HEK293 (cell line): ENCODE data around the gene RNF31.
"Not testable (repeated sequence)": the region's sequence is repeated elsewhere in the genome, so short reads cannot be mapped to it uniquely, and the experiment has no call there.

Experiments
- CTCF ChIA-PET: fragments of 350-600 bp; formaldehyde crosslinking; extraction: SDS; loops from one replicate; lab custom pipeline; 2021; ENCODE audit warnings: antibody characterized with exemption; lab: Yijun Ruan, JAX
- POLR2A ChIA-PET: fragments of 300-600 bp; formaldehyde crosslinking; extraction: SDS; loops from one replicate; lab custom pipeline; 2020; ENCODE audit warnings: antibody characterized with exemption, inconsistent platforms; lab: Yijun Ruan, JAX
- H3K27ac ChIP-seq: fragments of 200-500 bp; sonication (Bioruptor generic); 2 replicates; pipeline ENCODE4 v1.5.1; 2014; ENCODE audit warnings: low read depth, low read length, control low read depth, inconsistent platforms; ENCODE audit errors: extremely low read depth
- H3K36me3 ChIP-seq, 2 experiments: fragments of 200-500 bp in 1 of 2; sonication (Bioruptor generic) in 1 of 2; 1 replicate in 1 of 2; 2 replicates in 1 of 2; pipeline ENCODE4 v1.5.1; 2014 to 2017; ENCODE audit warnings: inconsistent platforms in 2 of 2, low read length in 2 of 2; ENCODE audit not compliant: control insufficient read depth in 2 of 2, insufficient read depth in 1 of 2
- H3K4me1 ChIP-seq: fragments of 200-500 bp; sonication (Bioruptor generic); 2 replicates; pipeline ENCODE4 v1.5.1; 2014; ENCODE audit warnings: mild to moderate bottlenecking, low read length, inconsistent platforms; ENCODE audit not compliant: control insufficient read depth, insufficient read depth
- H3K4me3 ChIP-seq: 2 replicates; pipeline ENCODE4 v1.5.1; 2011; ENCODE audit warnings: low read depth, mild to moderate bottlenecking, control low read depth, low read length, moderate library complexity
- H3K9me3 ChIP-seq: fragments of 200-500 bp; sonication (Bioruptor generic); 2 replicates; pipeline ENCODE4 v1.5.1; 2014; ENCODE audit warnings: low read depth, low read length, inconsistent platforms; ENCODE audit not compliant: control insufficient read depth, insufficient read depth
- HOXC10 ChIP-seq: sonication (generic); formaldehyde crosslinking; IDR thresholded peaks from 2 replicates; pipeline ENCODE4 v1.8.1; 2023; ENCODE audit warnings: mild to moderate bottlenecking, missing genetic modification reagents
- MZF1 ChIP-seq: fragments of 450-650 bp; formaldehyde crosslinking; IDR thresholded peaks from 2 replicates; pipeline ENCODE4 v1.5.1; 2017; ENCODE audit warnings: missing biosample characterization, missing genetic modification characterization, borderline replicate concordance
- ZFP41 ChIP-seq: fragments of 450-650 bp; formaldehyde crosslinking; IDR thresholded peaks from 2 replicates; pipeline ENCODE4 v1.5.1; 2016; ENCODE audit warnings: missing biosample characterization, missing genetic modification characterization, borderline replicate concordance
- ZNF138 ChIP-seq: fragments of 450-650 bp; formaldehyde crosslinking; IDR thresholded peaks from 2 replicates; pipeline ENCODE4 v1.5.1; 2016; ENCODE audit warnings: missing biosample characterization, missing genetic modification characterization, borderline replicate concordance
- ZNF239 ChIP-seq: fragments of 450-650 bp; formaldehyde crosslinking; IDR thresholded peaks from 2 replicates; pipeline ENCODE4 v1.5.1; 2016; ENCODE audit warnings: missing biosample characterization, missing genetic modification characterization
- ZNF266 ChIP-seq: fragments of 450-650 bp; formaldehyde crosslinking; IDR thresholded peaks from 2 replicates; pipeline ENCODE4 v1.5.1; 2016; ENCODE audit warnings: missing biosample characterization, missing genetic modification characterization, low read depth
- ZNF394 ChIP-seq: fragments of 450-650 bp; formaldehyde crosslinking; IDR thresholded peaks from 2 replicates; pipeline ENCODE4 v1.5.1; 2016; ENCODE audit warnings: missing biosample characterization, missing genetic modification characterization, mild to moderate bottlenecking, moderate library complexity, borderline replicate concordance
- ZNF510 ChIP-seq: fragments of 450-650 bp; formaldehyde crosslinking; IDR thresholded peaks from 2 replicates; pipeline ENCODE4 v1.5.1; 2018; ENCODE audit warnings: mild to moderate bottlenecking, missing genetic modification characterization, missing biosample characterization; ENCODE audit not compliant: insufficient replicate concordance
- ZNF529 ChIP-seq: fragments of 450-650 bp; formaldehyde crosslinking; IDR thresholded peaks from 2 replicates; pipeline ENCODE4 v1.5.1; 2017; ENCODE audit warnings: missing genetic modification characterization, missing biosample characterization; ENCODE audit not compliant: insufficient replicate concordance
- ZNF530 ChIP-seq: fragments of 450-650 bp; formaldehyde crosslinking; IDR thresholded peaks from 2 replicates; pipeline ENCODE4 v1.5.1; 2016; ENCODE audit warnings: low read depth, missing biosample characterization, missing genetic modification characterization
- ZNF544 ChIP-seq: fragments of 450-650 bp; formaldehyde crosslinking; IDR thresholded peaks from 2 replicates; pipeline ENCODE4 v1.5.0; 2017; ENCODE audit warnings: missing biosample characterization, missing genetic modification characterization
- ZNF555 ChIP-seq: fragments of 450-650 bp; formaldehyde crosslinking; conservative IDR thresholded peaks from 2 replicates; pipeline ENCODE4 v1.5.1; 2017; ENCODE audit warnings: missing biosample characterization, mild to moderate bottlenecking, missing genetic modification characterization, inconsistent platforms
- ZXDB ChIP-seq: fragments of 450-650 bp; formaldehyde crosslinking; IDR thresholded peaks from 2 replicates; pipeline ENCODE4 v1.5.1; 2016; ENCODE audit warnings: missing biosample characterization, missing genetic modification characterization
- TF ChIP-seq, protein P1 (sequence below): fragments of 450-650 bp; formaldehyde crosslinking; IDR thresholded peaks from 2 replicates; pipeline ENCODE4 v1.5.1; 2016; ENCODE audit warnings: missing biosample characterization, missing genetic modification characterization

Gene RNF31

DNA sequence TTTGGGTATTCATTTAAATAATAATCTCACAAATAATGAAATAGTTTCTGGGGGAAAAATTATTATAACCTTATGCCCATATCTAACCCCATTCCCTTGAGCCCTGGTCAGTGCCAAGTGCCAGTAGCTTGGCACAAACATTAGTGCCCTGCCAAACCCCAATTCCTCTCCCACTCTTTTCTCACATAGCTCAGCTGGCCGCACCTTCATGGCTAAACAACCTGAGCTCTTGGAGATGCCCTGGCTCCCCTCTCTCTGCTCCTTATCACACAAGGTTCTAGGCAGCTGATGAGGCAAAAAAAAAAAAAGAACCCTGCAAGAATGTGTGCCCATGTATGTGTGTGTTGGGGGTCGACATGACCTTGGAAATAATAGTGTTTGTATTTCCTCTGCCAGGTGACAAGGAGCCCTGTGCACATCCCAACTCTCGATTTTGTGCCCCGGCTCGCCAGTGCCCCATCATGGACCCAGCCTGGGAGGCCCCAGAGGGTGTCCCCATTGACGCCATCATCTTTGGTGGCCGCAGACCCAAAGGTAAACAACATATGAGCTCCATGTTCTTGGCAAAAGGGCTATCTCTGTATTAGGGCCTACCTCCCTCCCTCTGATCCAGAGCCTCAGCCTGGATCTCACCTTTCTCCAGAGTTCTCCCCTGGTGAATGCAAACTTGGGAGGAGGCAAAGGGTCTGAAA lies 44.8 kb upstream of the RNF31 start (continued):
- TF ChIP-seq ZNF239 (tag by site-specific recombination) = no peak

DNA sequence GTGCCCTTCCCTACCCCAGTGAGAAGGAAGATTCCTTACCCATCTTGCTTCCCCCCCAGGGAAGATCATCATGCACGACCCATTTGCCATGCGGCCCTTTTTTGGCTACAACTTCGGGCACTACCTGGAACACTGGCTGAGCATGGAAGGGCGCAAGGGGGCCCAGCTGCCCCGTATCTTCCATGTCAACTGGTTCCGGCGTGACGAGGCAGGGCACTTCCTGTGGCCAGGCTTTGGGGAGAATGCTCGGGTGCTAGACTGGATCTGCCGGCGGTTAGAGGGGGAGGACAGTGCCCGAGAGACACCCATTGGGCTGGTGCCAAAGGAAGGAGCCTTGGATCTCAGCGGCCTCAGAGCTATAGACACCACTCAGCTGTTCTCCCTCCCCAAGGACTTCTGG lies 43.8 kb upstream of the RNF31 start:
- Histone ChIP-seq H3K36me3 (peaks cover 0 to 47% of the 10 kb centered on the region in 2 experiments; a peak in 2 of 3 replicates), H3K27ac (no peak overlapping the region), H3K4me3 (no peak overlapping the region), H3K4me1 (no peaks in the 10 kb centered on the region), H3K9me3 (no peaks in the 10 kb centered on the region)
- ChIA-PET POLR2A (interaction anchor here (1.8 to 1.9 kb wide), 2 partner anchors 9 to 11 kb away, joined by 7 to 14 read pairs; partner anchors contain the start of genes DCAF11, NRL and PCK2), CTCF (interaction anchor here (7.5 to 8.9 kb wide), 2 partner anchors 10 to 46 kb away, joined by 145 to 163 read pairs; partner anchors contain the start of gene PCK2)
- TF ChIP-seq ZNF555 (tag by site-specific recombination) = no peak
- TF ChIP-seq ZNF544 = no peak
- no peak for TF ChIP-seq ZNF266
- TF ChIP-seq HOXC10 = no peak

DNA sequence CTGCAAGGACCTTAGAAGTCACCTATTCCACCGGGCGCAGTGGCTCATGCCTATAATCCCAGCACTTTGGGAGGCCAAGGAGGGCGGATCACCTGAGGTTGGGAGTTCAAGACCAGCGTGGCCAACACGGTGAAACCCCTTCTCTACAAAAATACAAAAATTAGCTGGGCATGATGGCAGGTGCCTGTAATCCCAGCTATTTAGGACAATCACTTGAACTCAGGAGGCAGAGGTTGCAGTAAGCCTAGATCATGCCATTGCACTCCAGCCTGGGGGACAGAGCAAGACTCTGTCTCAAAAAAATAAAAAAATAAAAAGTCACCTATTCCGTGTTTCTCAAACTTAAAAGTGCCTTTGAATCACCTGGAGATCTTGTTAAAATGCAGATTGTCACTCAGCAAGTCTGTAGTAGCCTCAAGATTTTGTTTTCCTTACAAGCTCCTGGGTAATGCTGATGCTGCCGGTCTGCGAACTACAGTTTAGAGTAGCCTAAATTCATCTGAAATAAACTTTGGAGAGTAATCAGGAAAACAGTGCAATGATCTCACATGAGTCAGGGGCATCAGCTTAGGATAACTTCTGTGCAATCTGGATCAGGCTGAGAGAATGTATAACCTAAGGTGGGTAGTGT lies 41.6 kb upstream of the RNF31 start:
- not testable (repeated sequence) for H3K4me1 ChIP-seq, H3K9me3 ChIP-seq, H3K4me3 ChIP-seq, H3K27ac ChIP-seq
- POLR2A ChIA-PET = interaction anchor here (1.2 to 7.1 kb wide), 3 partner anchors 11 to 48 kb away, joined by 5 to 56 read pairs (median 5); partner anchors contain the start of genes EMC9 and PCK2
- TF ChIP-seq, protein P1, sequence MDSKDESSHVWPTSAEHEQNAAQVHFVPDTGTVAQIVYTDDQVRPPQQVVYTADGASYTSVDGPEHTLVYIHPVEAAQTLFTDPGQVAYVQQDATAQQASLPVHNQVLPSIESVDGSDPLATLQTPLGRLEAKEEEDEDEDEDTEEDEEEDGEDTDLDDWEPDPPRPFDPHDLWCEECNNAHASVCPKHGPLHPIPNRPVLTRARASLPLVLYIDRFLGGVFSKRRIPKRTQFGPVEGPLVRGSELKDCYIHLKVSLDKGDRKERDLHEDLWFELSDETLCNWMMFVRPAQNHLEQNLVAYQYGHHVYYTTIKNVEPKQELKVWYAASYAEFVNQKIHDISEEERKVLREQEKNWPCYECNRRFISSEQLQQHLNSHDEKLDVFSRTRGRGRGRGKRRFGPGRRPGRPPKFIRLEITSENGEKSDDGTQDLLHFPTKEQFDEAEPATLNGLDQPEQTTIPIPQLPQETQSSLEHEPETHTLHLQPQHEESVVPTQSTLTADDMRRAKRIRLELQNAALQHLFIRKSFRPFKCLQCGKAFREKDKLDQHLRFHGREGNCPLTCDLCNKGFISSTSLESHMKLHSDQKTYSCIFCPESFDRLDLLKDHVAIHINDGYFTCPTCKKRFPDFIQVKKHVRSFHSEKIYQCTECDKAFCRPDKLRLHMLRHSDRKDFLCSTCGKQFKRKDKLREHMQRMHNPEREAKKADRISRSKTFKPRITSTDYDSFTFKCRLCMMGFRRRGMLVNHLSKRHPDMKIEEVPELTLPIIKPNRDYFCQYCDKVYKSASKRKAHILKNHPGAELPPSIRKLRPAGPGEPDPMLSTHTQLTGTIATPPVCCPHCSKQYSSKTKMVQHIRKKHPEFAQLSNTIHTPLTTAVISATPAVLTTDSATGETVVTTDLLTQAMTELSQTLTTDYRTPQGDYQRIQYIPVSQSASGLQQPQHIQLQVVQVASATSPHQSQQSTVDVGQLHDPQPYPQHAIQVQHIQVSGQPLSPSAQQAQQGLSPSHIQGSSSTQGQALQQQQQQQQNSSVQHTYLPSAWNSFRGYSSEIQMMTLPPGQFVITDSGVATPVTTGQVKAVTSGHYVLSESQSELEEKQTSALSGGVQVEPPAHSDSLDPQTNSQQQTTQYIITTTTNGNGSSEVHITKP (tag by site-specific recombination) = peak; percentile 28; the same call in 1 of the 2 replicates
- CTCF ChIA-PET = interaction anchor here (0.6 to 8.9 kb wide), 7 partner anchors 12 to 202 kb away, joined by 3 to 163 read pairs (median 5); partner anchors contain the start of genes CIDEB, IRF9 and PCK2
- H3K36me3 ChIP-seq = peaks cover 0 to 25% of the 10 kb centered on the region in 2 experiments; a peak in 2 of 3 replicates

DNA sequence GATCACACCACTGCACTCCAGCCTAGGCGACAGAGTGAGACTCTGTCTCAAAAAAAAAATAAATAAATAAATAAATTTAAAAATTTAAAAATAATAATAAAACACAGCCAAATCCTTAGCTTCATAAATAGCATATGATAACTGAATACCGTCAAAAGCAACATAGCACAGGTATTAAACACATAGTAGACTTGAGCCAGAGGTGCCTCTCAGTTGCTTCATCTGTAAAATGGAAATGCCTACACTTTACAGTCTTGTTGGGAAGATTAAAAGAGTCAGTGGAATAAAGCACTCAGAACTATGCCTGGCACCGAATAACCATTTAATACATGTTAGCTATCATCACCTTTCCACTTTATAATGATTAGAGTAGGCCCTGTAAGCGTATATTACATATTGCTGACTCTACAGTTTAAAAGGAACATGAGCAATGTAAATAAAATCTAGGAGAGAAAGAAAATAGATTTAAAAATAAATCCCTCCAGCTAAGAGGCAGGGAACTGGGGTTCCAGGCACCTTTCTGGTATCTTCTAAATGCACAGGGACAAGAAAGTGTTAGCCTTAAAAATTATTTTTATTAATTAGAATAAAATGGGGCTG lies 40.5 kb upstream of the RNF31 start:
- CTCF ChIA-PET = interaction anchor here (1.1 to 8.9 kb wide), 7 partner anchors 13 to 54 kb away, joined by 3 to 163 read pairs (median 5); partner anchors contain the start of genes IRF9, PCK2 and RNF31
- Histone ChIP-seq H3K27ac (no peak overlapping the region), H3K9me3 (no peaks in the 10 kb centered on the region)

More for the DNA sequence above, 40.5 kb upstream of the RNF31 start:
- no peak for TF ChIP-seq ZNF394 (tag by site-specific recombination)
- no peak for TF ChIP-seq ZXDB (tag by site-specific recombination)
- TF ChIP-seq ZNF138 (tag by site-specific recombination) = no peak
- no peak for TF ChIP-seq ZNF510 (tag by site-specific recombination)
- TF ChIP-seq ZNF530 (tag by site-specific recombination) = no peak
- TF ChIP-seq ZFP41 (tag by site-specific recombination) = no peak
- TF ChIP-seq MZF1 = no peak
- no peak for TF ChIP-seq ZNF529 (tag by site-specific recombination)
- peaks cover 0 to 19% of the 10 kb centered on the region in 2 experiments; a peak in 2 of 3 replicates for H3K36me3 ChIP-seq
- no peak overlapping the region for H3K4me3 ChIP-seq
- H3K4me1 ChIP-seq = no peaks in the 10 kb centered on the region
- POLR2A ChIA-PET = interaction anchor here (1.2 to 7.1 kb wide), 2 partner anchors 12 to 49 kb away, joined by 5 to 56 read pairs; partner anchors contain the start of gene PCK2
